Measurements from ENCODE around the gene LDLR.

GRCh38 chr19:11173516-11174155, 84.4 kb downstream of the LDLR start:
- TF ChIP-seq CTCF (conservative IDR thresholded peaks at IDR 0.05) (no peak), EZH2 (IDR thresholded peaks at IDR 0.05; ENCODE audit: low read depth) (no peak)

Data from PC-9 (cell line).